Stimulated activated CD8-positive, alpha-beta memory T cell treated with anti-CD3 and anti-CD28 coated beads, Interleukin-2, amount 100 ng/mL, for 48 hours (primary cell): ENCODE measurements around the gene MNAT1.
"Not testable (repeated sequence)": the region's sequence is repeated elsewhere in the genome, so short reads cannot be mapped to it uniquely, and the experiment has no call there.

ENCODE experiments used
- DNase-seq, 2 donors: peaks; one replicate each; pipeline ENCODE4 v3.0.0-alpha.2; 2020; ENCODE audit warnings: low read depth in 2 of 2

Gene MNAT1

DNA sequence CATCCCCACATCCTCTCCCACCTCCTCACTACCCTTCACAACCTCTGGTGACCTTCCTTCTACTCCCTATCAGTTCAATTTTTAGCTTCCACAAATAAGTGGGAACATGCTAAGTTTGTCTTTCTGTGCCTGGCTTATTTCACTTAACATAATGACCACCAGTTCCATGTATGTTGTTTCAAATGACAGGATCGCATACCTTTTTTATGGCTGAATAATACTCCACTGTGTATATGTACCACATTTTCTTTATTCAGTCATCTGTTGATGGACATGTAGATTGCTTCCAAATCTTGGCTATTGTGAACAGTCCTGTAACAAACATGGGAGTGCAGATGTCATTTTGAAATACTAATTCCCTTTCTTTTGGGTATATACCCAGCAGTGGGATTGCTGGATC lies 147.7 kb downstream of the MNAT1 start:
- DNase-seq = no peak

GRCh38 chr14:60884134-60884533 lies 149.6 kb downstream of the MNAT1 start:
- DNase-seq = no peak

DNA sequence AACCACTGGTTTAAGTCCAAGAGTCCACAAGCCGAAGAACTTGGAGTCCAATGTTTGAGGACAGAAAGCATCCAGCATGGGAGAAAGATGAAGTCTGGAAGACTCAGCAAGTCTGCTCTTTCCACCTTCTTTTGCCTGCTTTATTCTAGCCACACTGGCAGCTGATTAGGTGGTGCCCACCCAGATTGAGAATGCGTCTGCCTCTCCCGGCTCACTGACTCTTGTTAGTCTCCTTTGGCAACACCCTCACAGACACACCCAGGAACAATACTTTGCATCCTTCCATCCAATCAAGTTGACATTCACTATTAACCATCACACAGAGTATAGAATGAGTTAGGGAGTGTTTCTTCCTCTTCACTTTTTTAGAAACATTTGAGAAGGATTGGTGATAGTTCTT lies 156.1 kb downstream of the MNAT1 start:
- not testable (repeated sequence) for DNase-seq

GRCh38 chr14:60893911-60894310 lies 159.3 kb downstream of the MNAT1 start:
- no peak for DNase-seq

DNA sequence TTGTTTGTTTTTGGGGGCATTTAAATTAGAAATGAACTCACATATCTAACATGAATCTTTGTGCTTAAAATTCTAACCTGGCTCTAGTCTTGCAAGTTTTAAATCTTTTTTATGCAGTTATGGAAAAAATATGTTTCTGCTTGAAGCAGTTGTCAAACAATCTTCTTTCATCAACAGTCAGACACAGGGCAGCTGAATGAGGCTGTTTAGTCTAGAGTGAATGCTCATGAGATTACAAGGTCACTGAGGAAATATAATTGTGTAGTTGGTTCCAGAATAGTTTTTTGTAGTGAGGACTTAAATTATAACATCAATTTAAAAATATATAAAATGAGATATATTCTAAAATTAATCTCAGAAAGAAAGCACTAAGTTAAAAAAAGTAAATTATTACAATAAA lies 169.8 kb downstream of the MNAT1 start:
- DNase-seq = no peak

GRCh38 chr14:60905923-60906322 lies 171.4 kb downstream of the MNAT1 start:
- no peak for DNase-seq

DNA sequence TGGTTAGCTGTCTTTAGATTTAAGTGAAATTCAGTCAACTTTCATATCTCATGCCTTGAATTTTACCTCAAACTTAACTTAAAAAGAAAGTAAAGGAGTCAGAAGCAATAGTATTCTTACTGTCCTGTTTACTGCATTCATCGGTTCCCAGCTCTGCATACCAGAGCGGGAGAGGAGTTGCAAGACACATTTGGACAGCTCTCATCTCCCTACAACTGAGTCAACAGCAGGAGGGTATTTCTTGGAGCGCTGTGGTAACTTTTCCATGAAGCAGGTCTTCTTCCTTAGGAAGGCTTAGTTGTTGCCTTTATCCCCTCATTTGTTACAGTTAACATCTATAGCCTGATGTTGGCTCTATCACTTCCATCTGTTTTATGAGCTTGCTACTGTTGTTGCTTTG lies 181.2 kb downstream of the MNAT1 start:
- no peak for DNase-seq

DNA sequence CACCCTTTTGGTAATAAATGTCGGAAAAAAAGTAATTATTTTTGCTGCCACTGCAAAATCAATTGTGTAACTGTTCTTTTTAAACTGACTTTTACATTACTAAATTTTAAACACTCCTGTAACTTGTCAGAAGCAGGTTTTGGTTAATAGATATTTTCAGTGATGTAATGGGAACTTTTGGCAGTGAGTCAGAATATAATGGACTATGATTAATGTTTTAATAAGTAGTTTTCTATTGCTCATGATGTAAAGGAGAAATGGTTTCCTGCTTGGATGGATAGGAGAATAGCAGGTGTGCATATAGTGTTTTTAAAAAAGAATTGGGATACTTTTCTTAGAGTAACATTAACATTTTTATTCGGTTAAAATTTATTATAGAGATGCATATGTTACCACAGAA lies 187.5 kb downstream of the MNAT1 start:
- DNase-seq = no peak

- DNase-seq = no peak
Measured at GRCh38 chr14:60925286-60925685, 190.7 kb downstream of the MNAT1 start.

DNA sequence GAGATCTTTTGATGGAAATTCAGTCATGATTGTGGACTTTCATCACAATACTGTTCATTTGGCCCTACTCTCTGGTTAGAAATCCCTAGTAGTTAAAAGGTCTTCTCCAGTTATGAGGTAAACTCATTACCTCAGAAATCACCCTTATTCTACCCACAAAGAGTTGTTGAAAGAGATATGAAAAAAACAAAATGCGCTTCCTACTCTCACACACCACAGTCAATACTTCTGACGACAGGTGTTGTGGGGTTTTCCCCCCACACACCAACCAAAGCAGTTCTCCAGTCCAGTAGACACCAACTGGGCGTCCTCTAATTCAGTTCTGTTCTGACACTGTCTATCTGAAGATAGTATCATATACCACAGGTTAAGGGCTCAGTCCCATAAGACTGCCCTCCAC lies 191.4 kb downstream of the MNAT1 start:
- DNase-seq = no peak

GRCh38 chr14:60931218-60931617 lies 196.7 kb downstream of the MNAT1 start:
- no peak for DNase-seq

- no peak for DNase-seq
Measured at GRCh38 chr14:60933920-60934655, 199.5 kb downstream of the MNAT1 start.

GRCh38 chr14:60935319-60935718 lies 200.8 kb downstream of the MNAT1 start:
- DNase-seq = no peak

- no peak for DNase-seq
Measured at GRCh38 chr14:60943637-60944032, 209.1 kb downstream of the MNAT1 start.

GRCh38 chr14:60944204-60944603 lies 209.6 kb downstream of the MNAT1 start:
- no peak for DNase-seq

GRCh38 chr14:60945984-60946383 lies 211.4 kb downstream of the MNAT1 start:
- DNase-seq = no peak

GRCh38 chr14:60946773-60947172 lies 212.2 kb downstream of the MNAT1 start:
- no peak for DNase-seq

- DNase-seq = no peak
Measured at GRCh38 chr14:60951776-60952435, 217.3 kb downstream of the MNAT1 start.

- DNase-seq = no peak
Measured at GRCh38 chr14:60956202-60956601, 221.6 kb downstream of the MNAT1 start.

GRCh38 chr14:60956632-60957031 lies 222.1 kb downstream of the MNAT1 start:
- no peak for DNase-seq

- DNase-seq = no peak
Measured at GRCh38 chr14:60958146-60958545, 223.6 kb downstream of the MNAT1 start.

GRCh38 chr14:60963761-60964160 lies 229.2 kb downstream of the MNAT1 start:
- no peak for DNase-seq

GRCh38 chr14:60964904-60965303 lies 230.3 kb downstream of the MNAT1 start:
- no peak for DNase-seq

DNA sequence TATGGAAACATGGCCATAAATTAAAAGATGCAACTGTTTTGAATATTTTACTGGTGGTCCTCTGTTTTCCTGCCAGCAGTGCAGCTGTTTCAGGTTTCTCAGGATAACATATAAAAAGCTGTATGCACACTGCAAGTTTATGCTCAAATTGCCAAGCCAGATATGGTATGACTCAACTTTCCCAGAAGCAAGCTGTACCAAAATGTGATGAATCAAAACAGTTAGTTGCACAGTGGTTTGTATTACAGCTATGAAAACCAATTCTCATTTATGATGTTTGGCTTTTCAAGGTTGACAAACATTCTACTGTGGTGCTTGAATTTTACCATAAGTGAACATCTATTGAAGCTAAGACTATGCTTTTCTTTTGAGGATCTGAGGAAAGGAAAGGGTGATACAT lies 230.8 kb downstream of the MNAT1 start:
- no peak for DNase-seq
